Heart right ventricle (tissue), 16 donors: ENCODE data around the gene CREB5. TPM values are rescaled to one million over a fixed set of nuclear protein-coding genes. Genes with fewer than 3 reads are reported as not detected.

Experiments used
- ATAC-seq, 8 donors: fragments of 200-7000 bp; cut with Tn5 transposase; one replicate each; pipeline ENCODE4 v1.9.1; 2020; ENCODE audit warnings: mild to moderate bottlenecking in 8 of 8, moderate library complexity in 8 of 8, moderate number of reproducible peaks in 1 of 8
- DNase-seq, 2 donors: peaks; one replicate each; pipeline ENCODE4 v3.0.0-alpha.2; 2020
- H3K27ac ChIP-seq, 10 donors: fragments of 200-600 bp; sonication (generic) in 2 of 10; one replicate each; pipeline versions ENCODE4 v1.5.0 to v1.8.0; 2020 to 2022; ENCODE audit warnings: mild to moderate bottlenecking in 3 of 10
- H3K27me3 ChIP-seq, 7 donors: fragments of 200-600 bp; one replicate each; pipeline ENCODE4 v1.8.0; 2021 to 2022; ENCODE audit warnings: mild to moderate bottlenecking in 2 of 7
- H3K36me3 ChIP-seq, 9 donors: fragments of 200-600 bp; sonication (generic) in 1 of 9; one replicate each; pipeline versions ENCODE4 v1.5.0 to v1.8.0; 2020 to 2022; ENCODE audit warnings: mild to moderate bottlenecking in 2 of 9
- H3K4me1 ChIP-seq, 9 donors: fragments of 200-600 bp; sonication (generic) in 1 of 9; one replicate each; pipeline versions ENCODE4 v1.5.0 to v1.8.0; 2020 to 2022; ENCODE audit warnings: mild to moderate bottlenecking in 4 of 9
- H3K4me3 ChIP-seq, 10 donors: fragments of 200-600 bp; sonication (generic) in 2 of 10; one replicate each; pipeline versions ENCODE4 v1.5.0 to v1.8.0; 2020 to 2022; ENCODE audit warnings: mild to moderate bottlenecking in 7 of 10, moderate library complexity in 2 of 10
- H3K9me3 ChIP-seq, 11 donors: fragments of 200-600 bp in 10 of 11; sonication (generic) in 2 of 11; one replicate each; pipeline versions ENCODE4 v1.5.0 to v1.8.0; 2013 to 2022; ENCODE audit warnings: mild to moderate bottlenecking in 2 of 11, control low read depth in 1 of 11, moderate library complexity in 1 of 11
- CTCF ChIP-seq, 9 donors: fragments of 200-600 bp; sonication (generic) in 2 of 9; IDR thresholded peaks; one replicate each; pipeline versions ENCODE4 v1.5.0 to v1.8.0; 2021 to 2022; ENCODE audit warnings: antibody characterized with exemption in 9 of 9, mild to moderate bottlenecking in 5 of 9, moderate library complexity in 1 of 9
- WGBS, 2 donors: extraction: QIAGEN DNeasy Blood & Tissue Kit; methylation state at CpG; one replicate each; pipeline ENCODE4 v1.1.7; 2013; ENCODE audit warnings: inconsistent platforms in 1 of 2; 5-methylcytosine and 5-hydroxymethylcytosine counted together
- intact Hi-C, 10 donors: fragments of 100-400 bp; cut with DNase I; formaldehyde crosslinking; loops; one replicate each; pipeline versions ENCODE4 v1.11.1 to v1.14.2; 2022
- polyA plus RNA-seq, 2 donors: library from polyadenylated mRNA; stranded (reverse); fragments of 200-250 nt; gene quantifications; one replicate each; pipeline ENCODE4 v1.2.3, GENCODE V29; 2013
- total RNA-seq, 10 donors: library from RNA; stranded (reverse); fragmentation: NEBNext Ultra II Directional in 3 of 10; extraction: Animal tissue kit (Norgen Biotek cat#: 25700) in 3 of 10; gene quantifications; one replicate each; pipeline versions ENCODE4 v1.2.1 to v1.2.4, GENCODE V29; 2021 to 2023
- donor health status: Arrhythmogenic right ventricular cardiomyopathy.
- donor health status: ischemic (EF 13 %, LVEDD 7.1; RV severe dilation, severe dysfunction).
- donor health status: healthy with polysubstance abuse.
- donor health status: DM: no; HTN: yes; CAD: no.
- donor health status: DM: no; HTN: no; CAD: no.
- donor health status: ischemic (EF 25% LVEDD 6.9; RV normal size, moderate dysfunction).
- donor health status: ischemic (EF 25% LVEDD 5.7; RV mildly dilated, moderate dysfunction).
- donor health status: healthy.
- donor health status: DM: yes; HTN: yes; CAD: no.
- donor health status: Ischemic cardiomyopathy.
- donor health status: ischemic (EF 35%, LVEDD 5.7; RV mildly dilated, moderate dysfunction).
- donor health status: nonischemic (EF 11% LVEDD 7.7; RV severe dilation, severe dysfunction).
- donor health status: DM: yes; HTN: yes; CAD: no.
- donor health status: PGD.
- donor health status: ischemic (EF 29% LVEDD 5.4; RV normal size, mild dysfunction).
- donor health status: nonischemic (EF 23%, LVEDD 6.1; RV moderate dilation, normal function).

The CREB5 gene
- total and polyA plus RNA-seq, 12 donors, result 4.7 to 170 (median 19.0) TPM

- H3K9me3 ChIP-seq, result no peaks in the 10 kb centered on the region
- no peak overlapping the region for H3K4me3 ChIP-seq
- H3K27ac ChIP-seq, result peak overlapping the region in 1 of 10 donors; percentile 1
- intact Hi-C loops, result no loop called here
- DNase-seq (no peak), ATAC-seq (no peak)
- H3K27me3 ChIP-seq, result no peaks in the 10 kb centered on the region
- no peak for TF ChIP-seq CTCF (IDR thresholded peaks at IDR 0.05)
- 38 to 49% methylated on average over 1 of the region's 1 CpG for WGBS, 2 donors
- no peaks in the 10 kb centered on the region for H3K36me3 ChIP-seq
- peaks cover 2 to 59% (median 44%) of the 10 kb centered on the region in 9 donors for H3K4me1 ChIP-seq
These were observed 289.4 kb downstream of the CREB5 start for GRCh38 chr7:28701731-28702130.

GRCh38 chr7:28702171-28702570 lies 289.9 kb downstream of the CREB5 start:
- no peaks in the 10 kb centered on the region for H3K9me3 ChIP-seq
- WGBS, 2 donors, result 90 to 92% methylated on average over 4 of the region's 4 CpGs
- ATAC-seq (no peak), DNase-seq (no peak)
- no peak overlapping the region for H3K4me3 ChIP-seq
- intact Hi-C loops, result no loop called here
- no peaks in the 10 kb centered on the region for H3K36me3 ChIP-seq
- no peaks in the 10 kb centered on the region for H3K27me3 ChIP-seq
- H3K27ac ChIP-seq, result no peak overlapping the region
- H3K4me1 ChIP-seq, result peaks cover 3 to 63% (median 45%) of the 10 kb centered on the region in 9 donors
- TF ChIP-seq CTCF (IDR thresholded peaks at IDR 0.05), result no peak

GRCh38 chr7:28703037-28703765 lies 290.9 kb downstream of the CREB5 start:
- no peaks in the 10 kb centered on the region for H3K9me3 ChIP-seq
- H3K4me1 ChIP-seq, result peaks cover 9 to 71% (median 47%) of the 10 kb centered on the region in 9 donors
- no peak overlapping the region for H3K4me3 ChIP-seq
- TF ChIP-seq CTCF (IDR thresholded peaks at IDR 0.05), result no peak
- DNase-seq, result no peak
- no peaks in the 10 kb centered on the region for H3K27me3 ChIP-seq
- 75 to 76% methylated on average over 1 of the region's 1 CpG for WGBS, 2 donors
- no peaks in the 10 kb centered on the region for H3K36me3 ChIP-seq
- intact Hi-C loops, result no loop called here
- ATAC-seq, result peak in 3 of 8 donors; percentile 23 to 55 (median 48)
- H3K27ac ChIP-seq, result peak overlapping the region in 1 of 10 donors; percentile 7

GRCh38 chr7:28704706-28705105 lies 292.4 kb downstream of the CREB5 start:
- Histone ChIP-seq H3K4me1 (peaks cover 9 to 62% (median 41%) of the 10 kb centered on the region in 9 donors), H3K36me3 (no peaks in the 10 kb centered on the region), H3K27ac (no peak overlapping the region), H3K9me3 (no peaks in the 10 kb centered on the region), H3K27me3 (no peaks in the 10 kb centered on the region), H3K4me3 (no peak overlapping the region)
- no peak for TF ChIP-seq CTCF (IDR thresholded peaks at IDR 0.05)
- ATAC-seq (no peak), DNase-seq (no peak)
- intact Hi-C loops, result no loop called here
- WGBS, 2 donors, result 86 to 99% methylated on average over 3 of the region's 3 CpGs
